ENCODE data around the gene PTPRJ.
A peak's percentile ranks its signal among the peaks of the same experiment; 100 is the strongest.
"Not testable (repeated sequence)": the region's sequence is repeated elsewhere in the genome, so short reads cannot be mapped to it uniquely, and the experiment has no call there.

PTPRJ gene

DNA sequence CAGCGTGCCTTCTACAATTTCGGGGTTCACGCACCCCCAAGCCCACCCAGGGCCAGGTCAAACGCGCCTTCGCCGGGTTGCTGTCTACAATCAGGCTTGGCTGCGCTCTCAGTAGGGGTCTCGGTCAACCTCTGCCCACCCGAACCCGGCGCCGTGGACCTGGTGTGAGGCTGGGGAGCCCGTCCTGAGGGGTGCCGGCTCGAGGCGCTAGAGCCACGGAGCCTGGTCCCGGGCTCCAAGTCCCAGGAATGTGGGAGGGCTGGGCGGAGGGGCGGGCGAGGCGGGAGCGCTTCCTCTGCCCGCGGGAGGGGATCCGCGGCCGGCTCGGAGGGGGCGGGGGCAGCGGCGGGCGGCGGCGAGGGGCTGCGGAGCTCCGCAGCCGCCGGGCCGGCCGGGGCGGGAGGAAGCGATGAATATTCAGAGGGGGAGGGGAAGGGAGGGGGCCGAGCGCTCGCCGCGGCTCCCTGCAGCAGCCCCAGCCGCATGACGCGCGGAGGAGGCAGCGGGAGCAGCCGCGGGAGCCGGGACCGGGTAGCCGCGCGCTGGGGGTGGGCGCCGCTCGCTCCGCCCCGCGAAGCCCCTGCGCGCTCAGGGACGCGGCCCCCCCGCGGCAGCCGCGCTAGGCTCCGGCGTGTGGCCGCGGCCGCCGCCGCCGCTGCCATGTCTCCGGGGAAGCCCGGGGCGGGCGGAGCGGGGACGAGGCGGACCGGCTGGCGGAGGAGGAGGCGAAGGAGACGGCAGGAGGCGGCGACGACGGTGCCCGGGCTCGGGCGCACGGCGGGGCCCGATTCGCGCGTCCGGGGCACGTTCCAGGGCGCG is at the start of gene PTPRJ:
PTPRJ (plus strand) TSS at position 472 of the 819 bp plus-strand sequence. CDS start 354 bp downstream, outside the sequence.
- peak; percentile 19 to 61 for DNase-seq (ENCODE audit: low read depth in 2 of 2)

DNA sequence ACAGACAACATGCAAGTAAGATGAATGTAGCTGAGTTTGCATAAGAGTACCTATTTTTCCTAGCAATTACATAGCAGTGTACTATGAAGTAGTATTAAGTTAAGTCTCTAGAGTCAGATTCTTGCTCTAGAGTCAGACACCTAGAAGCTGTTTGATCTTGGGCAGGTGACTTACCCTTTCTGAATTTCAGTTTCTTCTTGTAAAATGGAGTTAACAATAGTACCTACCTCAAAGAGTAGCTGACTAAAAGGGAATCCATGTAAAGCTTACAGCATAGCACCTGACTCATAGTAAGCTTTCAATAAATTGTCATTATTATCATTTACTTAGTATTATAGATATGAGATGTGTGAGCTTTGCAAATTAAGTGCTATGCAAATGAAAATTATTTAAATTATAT is 47.8 kb upstream of the PTPRJ start:
- DNase-seq (ENCODE audit: low read depth in 2 of 2), result no peak

DNA sequence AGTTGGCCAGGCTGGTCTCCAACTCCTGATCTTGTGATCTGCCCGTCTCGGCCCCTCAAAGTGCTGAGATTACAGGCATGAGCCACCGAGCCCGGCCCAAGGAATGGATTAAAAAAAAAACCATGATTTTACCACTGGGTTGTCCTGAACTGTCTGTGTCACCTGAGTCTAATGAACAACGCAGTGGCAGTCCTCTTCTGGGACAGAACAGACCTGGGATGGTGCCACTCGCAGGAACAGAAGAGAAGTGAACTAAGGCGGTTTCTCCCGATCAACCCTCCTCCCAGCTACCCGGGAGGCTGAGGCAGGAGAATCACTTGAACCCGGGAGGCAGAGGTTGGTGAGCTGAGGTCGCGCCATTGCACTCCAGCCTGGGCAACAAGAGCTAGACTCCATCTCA is 46.6 kb upstream of the PTPRJ start:
- not testable (repeated sequence) for DNase-seq (ENCODE audit: low read depth in 2 of 2)

DNA sequence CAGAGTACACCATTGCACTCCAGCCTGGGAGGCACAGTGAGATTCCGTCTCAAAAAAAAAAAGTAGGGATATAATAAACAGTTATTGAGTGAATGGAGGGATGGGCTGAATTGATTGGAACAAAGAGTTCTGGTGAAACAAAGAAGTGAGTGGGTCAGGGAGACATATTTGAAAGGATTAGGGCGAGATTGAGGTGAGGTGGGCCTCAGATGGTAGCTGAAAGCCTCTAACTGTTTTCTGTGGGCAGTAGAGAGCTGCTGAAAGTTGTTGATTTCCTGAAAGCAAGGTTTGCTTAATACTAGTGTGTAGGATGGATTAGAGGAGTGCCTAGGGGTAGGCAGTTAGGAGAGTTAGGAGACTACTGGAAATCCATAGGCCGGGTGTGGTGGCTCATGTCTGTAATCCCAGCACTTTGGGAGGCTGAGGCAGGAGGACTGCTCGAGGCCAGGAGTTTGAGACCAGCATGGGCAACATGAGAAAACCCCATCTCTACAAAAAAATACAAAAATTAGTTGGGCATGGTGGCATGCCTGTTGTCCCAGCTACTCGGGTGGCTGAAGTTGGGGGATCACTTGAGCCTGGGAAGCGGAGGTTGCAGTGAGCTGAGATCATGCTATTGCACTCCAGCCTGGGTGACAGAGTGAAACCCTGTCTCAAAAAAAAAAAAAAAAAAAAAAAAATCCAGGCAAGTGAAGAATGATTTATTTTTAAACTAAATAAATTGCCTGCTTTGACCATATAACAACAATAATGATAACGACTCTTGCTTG is 41.4 kb upstream of the PTPRJ start:
- DNase-seq (ENCODE audit: low read depth in 2 of 2), result no peak

DNA sequence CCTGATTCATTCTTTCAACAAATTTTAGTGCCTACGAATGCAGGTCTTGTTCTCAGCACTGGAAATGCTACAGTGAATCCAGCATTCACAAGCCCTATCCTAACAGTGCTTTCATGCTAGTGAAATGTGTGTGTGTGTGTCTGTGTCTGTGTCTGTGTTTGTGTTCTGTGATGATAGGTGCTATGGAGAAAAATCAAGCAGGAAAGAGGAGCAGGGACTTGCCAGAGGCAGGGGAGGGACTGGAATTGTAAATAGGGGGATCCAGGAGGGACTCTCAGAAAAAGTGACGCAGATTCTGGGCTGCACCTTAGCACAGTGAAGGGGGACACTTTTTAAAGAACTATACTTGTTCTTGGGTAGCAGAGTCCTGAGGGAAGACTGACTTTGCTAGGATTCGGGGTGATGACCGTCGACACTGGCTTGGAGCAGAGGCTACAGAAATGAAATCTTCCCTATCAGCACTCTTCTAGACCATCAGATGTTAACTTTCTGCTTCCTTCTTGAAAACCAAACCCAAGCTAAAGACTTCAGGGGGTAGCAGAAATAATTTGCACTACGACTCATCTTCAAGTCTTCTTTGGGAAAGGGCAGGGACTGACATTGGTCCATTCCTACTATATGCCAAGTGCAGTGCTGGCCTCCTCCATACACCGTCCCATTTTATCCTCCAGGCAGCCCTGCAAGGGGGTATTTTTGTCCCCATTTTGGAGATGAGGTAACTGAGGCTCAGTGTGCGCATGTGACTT is 39.3 kb upstream of the PTPRJ start:
- DNase-seq (ENCODE audit: low read depth in 2 of 2), result no peak

DNA sequence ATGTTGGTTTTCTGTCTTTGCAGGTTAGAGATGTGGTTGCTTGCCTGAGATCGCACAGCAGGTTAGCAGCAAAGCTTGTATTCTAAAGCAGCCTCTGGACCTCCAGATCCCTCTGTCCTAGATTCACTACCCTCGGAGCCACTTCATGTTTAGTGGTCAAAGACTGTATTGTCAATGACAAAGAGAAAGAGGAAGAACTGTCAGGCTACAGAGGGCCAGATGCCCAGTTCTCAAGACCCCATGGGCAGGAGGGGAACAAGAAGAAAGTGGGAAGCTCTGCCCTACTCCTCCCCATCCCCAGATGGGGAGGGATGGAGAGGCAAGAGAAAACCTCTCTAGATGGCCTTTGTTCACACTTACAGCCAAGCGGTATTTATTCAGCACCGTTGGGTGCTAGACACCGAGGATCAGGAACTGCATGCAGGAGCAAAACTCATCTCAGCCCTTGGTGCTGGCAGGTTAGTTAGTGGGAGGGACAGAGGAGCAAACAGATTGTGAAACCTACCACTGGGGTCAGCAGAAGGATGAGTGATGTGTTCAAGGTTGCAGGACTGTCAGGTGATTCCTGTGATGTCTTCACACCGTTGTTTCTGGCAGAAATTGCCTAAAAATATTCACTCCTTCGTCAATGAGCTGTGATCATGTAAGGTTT is 38.3 kb upstream of the PTPRJ start:
- DNase-seq (ENCODE audit: low read depth in 2 of 2), result no peak

DNA sequence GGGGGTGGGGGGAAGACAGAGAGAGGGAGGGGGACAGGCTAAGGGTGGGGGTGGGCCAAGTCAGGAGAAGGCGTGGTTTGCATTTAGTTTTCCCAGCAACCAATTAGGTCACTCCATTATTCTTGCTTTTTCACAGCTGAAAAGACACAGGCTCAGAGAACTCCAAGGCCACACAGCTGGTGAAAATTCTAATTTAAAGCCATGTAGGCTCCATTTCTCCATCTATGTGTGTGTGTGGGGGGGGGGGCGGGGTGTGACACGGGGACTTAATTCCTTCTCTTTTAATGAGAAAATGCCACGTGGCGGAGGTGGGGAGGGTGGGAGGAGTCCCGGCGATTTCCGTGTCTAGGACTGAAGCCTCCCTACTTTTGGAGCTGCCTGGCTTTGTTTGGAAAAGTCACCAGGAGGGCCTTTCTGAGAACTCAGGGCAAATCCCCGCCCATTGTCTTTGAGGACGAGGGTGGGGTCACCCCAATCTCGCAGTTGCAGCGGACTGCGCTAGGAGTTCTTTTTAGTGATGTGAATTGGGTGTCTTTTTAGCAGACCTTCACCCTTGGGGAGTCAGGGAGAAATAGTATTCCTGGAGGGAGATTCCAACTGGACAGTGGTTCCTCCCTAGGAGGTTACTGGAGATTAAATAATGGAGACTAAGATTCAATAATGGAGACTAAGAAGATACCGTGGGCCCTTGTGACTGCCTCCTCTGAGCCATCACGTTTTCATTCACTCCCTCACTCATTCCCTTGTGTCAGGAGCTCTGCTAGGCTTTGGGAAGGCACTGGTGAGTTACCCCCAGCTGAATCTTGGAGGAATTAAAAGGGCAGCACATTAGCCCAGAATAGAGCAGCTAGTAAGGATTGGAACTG is 36.4 kb upstream of the PTPRJ start:
- no peak for DNase-seq (ENCODE audit: low read depth in 2 of 2)

DNA sequence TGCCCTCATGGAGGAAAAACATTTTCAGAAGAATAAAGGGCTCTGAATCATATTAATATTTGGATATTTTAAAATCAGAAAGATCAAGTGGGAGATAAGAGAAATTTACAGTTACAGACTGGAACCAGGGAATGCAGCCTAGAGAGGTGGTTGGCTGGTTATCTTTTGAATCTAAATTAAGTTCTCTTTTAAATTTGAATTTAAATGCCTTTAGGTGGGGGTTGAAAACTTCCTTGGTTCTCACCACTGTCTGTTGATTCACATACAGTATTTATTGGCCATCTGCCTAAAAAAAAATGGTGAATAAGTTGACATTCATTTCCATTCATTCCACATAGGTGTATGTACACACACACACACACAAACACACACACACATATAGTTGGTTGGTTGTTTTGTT is 35.7 kb upstream of the PTPRJ start:
- no peak for DNase-seq (ENCODE audit: low read depth in 2 of 2)

DNA sequence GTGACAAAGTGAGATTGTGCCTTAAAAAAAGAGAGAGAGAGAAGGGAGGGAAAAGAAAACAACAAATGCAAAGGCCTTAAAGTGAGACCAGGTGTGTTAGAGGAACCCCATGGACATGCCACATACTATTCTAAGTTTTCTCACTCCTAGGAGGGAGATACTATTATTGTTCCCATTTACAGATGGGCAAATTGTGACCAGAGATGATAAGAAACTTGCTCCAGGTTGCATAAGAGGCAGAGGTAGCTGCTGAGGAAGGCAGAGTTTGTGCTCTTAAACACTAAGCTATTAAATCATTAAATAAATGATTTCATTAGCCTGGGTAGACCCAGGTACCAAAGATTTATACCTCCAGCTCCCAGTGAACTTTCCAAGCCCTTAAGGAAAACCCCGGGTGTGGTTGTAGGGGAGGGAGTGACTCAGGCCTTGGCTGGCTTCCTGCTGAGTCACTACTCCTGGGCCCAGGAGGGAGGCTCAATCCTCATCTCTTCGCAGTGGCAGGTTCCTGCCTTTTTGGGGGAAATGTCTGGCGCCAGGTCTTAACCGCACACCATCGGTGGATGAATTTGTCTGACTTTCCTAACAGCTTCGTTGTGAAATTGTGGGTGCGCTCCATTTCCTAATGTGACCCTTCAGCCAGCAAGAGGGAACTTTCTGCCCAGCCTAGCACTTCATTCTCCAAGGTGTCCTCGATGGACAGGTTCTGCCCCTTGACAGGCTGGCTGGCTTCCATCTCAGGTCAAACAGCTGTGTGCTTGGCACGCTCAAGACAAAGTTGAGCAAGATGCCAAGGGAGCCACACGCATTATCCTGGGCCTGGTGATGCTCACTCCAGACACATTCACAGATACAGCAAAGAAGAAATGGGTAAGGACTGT is 33.4 kb upstream of the PTPRJ start:
- DNase-seq (ENCODE audit: low read depth in 2 of 2), result peak in 1 of 2 donors; percentile 7

DNA sequence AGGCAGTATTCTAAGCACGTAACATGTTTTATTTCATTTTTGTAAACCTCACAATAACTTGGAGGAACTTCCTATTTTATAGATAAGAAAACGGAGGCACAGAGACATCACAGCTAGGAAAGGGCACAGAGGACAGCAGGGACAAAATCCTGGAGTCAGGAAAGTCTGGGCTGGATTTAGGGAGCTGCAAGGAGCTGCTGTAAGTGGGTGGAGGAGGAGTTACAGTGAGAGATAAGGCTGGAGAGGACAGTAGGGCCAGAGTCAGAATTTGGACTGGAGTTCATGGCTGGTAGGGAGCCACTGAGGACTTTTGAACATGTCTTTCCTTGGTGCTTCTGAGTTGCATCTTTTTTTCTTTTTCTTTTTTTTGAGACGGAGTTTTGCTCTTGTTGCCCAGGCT is 32.2 kb upstream of the PTPRJ start:
- DNase-seq (ENCODE audit: low read depth in 2 of 2), result no peak

DNA sequence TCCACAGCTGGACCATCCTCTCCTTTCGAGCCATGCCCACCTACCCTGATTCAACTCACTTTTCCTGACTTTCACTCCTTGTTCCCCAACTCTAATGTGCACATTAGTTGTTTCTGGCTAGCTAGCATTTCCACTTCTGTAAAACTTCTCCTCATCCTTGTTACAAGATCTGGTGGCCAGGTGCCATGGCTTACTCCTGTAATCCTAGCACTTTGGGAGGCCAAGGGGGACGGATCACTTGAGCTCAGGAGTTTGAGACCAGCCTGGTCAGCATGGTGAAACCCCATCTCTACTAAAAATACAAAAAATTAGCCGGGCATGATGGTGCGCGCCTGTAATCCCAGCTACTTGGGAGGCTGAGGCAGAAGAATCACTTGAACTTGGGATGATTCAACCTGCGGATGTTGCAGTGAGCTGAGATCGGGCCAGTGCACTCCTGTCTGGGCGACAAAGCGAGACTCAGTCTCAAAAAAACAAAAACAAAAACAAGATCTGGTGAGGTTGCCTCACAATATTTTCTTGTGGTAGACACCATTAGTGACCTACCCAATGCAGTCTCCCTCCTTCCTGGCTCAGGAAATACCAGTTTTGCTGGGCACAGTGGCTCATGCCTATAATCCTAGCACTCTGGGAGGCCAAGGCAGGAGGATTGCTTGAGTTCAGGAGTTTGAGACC is 31.2 kb upstream of the PTPRJ start:
- DNase-seq (ENCODE audit: low read depth in 2 of 2), result not testable (repeated sequence)

DNA sequence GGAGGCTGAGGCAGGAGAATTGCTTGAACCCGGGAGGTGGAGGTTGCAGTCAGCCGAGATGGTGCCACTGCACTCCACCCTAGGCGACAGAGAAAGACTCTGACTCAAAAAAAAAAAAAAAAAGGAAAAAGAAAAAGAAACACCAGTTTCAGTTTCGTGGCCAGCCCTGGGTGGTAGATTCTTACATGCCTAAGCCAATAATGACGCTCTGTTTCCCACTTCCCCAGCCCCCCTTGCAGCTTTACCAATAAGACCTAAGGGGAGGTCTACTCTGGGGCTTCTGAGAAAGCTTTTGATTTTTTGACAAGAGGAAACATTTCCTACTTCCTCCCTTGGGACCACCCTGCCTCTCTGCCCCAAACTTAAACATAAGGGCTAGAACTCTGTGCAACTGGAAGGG is 30.0 kb upstream of the PTPRJ start:
- DNase-seq (ENCODE audit: low read depth in 2 of 2), result peak; percentile 58 to 60

DNA sequence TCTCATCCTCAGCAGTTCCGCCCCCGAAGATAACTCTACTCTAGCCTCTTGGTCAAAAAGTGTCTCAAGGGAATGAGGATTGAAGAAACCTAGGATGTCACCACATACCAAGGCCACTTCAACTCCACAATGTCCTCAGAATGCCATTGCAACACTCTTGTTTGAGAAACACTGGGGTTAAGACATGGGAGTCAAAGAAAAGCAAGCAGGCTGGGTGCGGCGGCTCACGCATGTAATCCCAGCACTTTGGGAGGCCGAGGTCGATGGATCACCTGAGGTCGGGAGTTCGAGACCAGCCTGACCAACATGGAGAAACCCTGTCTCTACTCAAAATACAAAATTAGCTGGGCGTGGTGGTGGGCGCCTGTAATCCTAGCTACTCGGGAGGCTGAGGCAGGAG is 28.9 kb upstream of the PTPRJ start:
- DNase-seq (ENCODE audit: low read depth in 2 of 2), result not testable (repeated sequence)

DNA sequence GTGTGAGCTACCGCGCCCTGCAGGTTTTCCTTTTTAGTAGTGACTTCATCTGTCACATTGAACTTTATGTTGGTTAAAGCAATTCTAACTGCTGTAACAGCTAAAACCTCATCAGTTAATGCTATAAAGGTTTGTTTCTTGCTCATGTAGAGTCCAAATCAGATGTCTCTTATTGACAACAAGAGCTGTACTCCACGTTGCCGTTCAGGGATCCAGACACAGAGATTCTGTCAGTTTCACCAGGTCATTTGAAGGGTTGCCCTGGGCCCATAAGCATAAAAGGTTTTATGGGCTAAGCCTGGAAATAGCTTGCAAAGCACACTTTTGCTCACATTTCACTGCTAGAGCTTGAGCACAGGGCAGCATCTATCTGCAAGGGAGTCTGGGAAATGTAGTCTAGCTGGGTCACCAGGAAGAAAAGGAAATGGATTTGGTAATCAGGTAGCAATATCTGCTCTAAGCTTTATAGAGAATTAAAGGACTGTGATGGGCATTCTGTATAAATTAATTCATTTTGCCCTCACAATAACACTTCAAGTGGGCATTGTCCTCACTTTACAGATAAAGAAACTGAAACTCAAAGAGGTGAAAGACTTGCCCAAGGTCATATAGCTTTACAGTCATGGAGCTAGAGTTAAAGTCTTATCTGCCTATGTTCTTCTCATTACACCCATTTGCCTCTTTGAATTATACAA is 25.2 kb upstream of the PTPRJ start:
- DNase-seq (ENCODE audit: low read depth in 2 of 2), result no peak

DNA sequence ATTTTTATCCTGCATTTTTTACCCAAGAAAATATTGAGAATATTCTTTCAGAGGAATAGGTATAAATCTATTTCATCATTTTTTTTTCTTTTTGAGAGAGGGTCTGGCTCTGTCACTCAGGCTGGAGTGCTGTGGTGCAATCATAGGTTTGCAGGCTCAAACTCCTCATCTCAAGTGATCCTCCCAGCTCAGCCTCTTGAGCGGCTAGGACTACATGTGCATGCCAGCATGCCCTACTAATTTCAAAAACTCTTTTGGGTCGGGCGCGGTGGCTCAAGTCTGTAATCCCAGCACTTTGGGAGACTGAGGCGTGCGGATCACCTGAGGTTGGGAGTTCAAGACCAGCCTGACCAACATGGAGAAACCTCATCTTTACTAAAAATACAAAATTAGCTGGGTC is 20.3 kb upstream of the PTPRJ start:
- no peak for DNase-seq (ENCODE audit: low read depth in 2 of 2)

DNA sequence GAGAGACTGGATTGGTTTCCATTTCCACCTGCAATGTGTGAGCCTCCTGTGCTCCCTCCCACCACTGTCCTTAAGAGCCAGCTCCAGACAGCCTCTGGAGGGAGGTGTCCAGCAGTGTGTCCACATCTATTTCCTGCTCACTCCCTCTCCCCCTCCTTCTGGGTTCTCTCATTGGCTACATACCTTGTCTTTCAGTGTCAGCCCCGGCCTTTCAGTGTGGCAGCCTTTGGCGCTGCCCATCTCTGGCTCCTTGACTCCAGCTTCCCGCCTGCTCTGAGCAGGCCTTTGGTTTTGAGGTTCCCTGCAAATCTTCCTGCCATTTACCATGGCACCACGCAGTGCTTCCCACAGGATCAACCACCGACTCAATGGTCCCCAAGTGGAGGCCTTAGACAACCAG is 19.0 kb upstream of the PTPRJ start:
- no peak for DNase-seq (ENCODE audit: low read depth in 2 of 2)

DNA sequence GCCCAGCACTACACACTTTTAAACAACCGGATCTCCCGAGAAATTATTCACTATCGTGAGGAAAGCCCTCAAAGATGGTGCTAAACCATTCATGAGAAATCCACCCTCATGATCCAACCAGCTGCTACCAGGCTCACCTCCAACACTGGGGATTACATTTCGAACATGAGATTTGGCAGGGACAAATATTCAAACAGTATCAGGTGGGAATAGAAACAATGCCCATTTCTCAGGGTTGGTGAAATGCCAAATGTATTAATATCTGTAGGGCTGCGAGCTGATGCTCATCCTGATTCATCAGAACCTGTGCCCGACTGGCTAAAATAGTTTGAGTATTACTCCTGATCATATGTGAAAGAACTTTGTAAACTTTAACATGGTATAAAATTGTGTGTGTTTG is 15.8 kb upstream of the PTPRJ start:
- DNase-seq (ENCODE audit: low read depth in 2 of 2), result no peak

All from stimulated activated CD8-positive, alpha-beta memory T cell treated with anti-CD3 and anti-CD28 coated beads, Interleukin-7, amount 100 ng/mL, for 4 hours (primary cell).